K562 (cell line): ENCODE data around the gene ARID5B. TPM values are rescaled to one million over a fixed set of nuclear protein-coding genes. Genes with fewer than 3 reads are reported as not detected.

Experiments used
- ATAC-seq: fragments of 200-7000 bp; cut with Tn5 transposase; 3 replicates; pipeline ENCODE4 v1.9.1; 2020; ENCODE audit warnings: moderate library complexity
- BruUV-seq: library from RNA; stranded (reverse); fragments of 400-500 nt; replicated peaks from 2 replicates; lab custom pipeline; 2021; lab: Mats Ljungman, UMichigan
- CTCF ChIA-PET: fragments of 300-600 bp; formaldehyde crosslinking; extraction: SDS; loops from one replicate; lab custom pipeline; 2021; ENCODE audit warnings: low intra/inter-chr PET ratio; lab: Yijun Ruan, JAX
- POLR2A ChIA-PET: fragments of 300-600, 350-650 bp; sonication (Branson Sonifier 250); formaldehyde crosslinking; extraction: SDS; loops from one replicate; lab custom pipeline; 2021; ENCODE audit warnings: antibody characterized with exemption, inconsistent platforms; lab: Yijun Ruan, JAX
- DNase-seq, 4 experiments: peaks; one replicate each; pipeline versions ENCODE4 v3.0.0 to v3.0.0-alpha.2; 2011 to 2018; ENCODE audit warnings: low spot score in 3 of 4, mixed read lengths in 3 of 4; ENCODE audit errors: extremely low read depth in 1 of 4
- FAIRE-seq: peaks from 2 replicates; lab custom pipeline; 2011; peaks lifted over from hg19 to GRCh38; lab: Jason Lieb, UNC
- H2AFZ ChIP-seq: 2 replicates; pipeline ENCODE4 v1.6.0; 2011; ENCODE audit warnings: low read depth, low read length, control low read depth, inconsistent platforms
- H3K27ac ChIP-seq: fragments of 200-600 bp; 3 replicates; pipeline ENCODE4 v1.8.0; 2011; ENCODE audit warnings: low read depth, mild to moderate bottlenecking, control low read depth, inconsistent platforms, low read length, moderate library complexity, mixed read lengths; ENCODE audit errors: extremely low read depth
- H3K27me3 ChIP-seq, 2 experiments: fragments of 300-600 bp in 1 of 2; 2 replicates in 1 of 2; 3 replicates in 1 of 2; pipeline versions ENCODE4 v1.6.0 to v1.8.0; 2011; ENCODE audit warnings: inconsistent platforms in 2 of 2, low read length in 2 of 2, mild to moderate bottlenecking in 1 of 2, mixed read lengths in 1 of 2, moderate library complexity in 1 of 2; ENCODE audit not compliant: control insufficient read depth in 2 of 2, insufficient read depth in 2 of 2
- H3K36me3 ChIP-seq: fragments of 300-600 bp; 3 replicates; pipeline ENCODE4 v1.8.0; 2011; ENCODE audit warnings: mild to moderate bottlenecking, low read length, inconsistent platforms; ENCODE audit not compliant: control insufficient read depth, insufficient read depth
- H3K4me1 ChIP-seq, 2 experiments: fragments of 200-600 bp in 1 of 2; replicated peaks in 1 of 2; 2 replicates in 1 of 2; 3 replicates in 1 of 2; pipeline versions ENCODE4 v1.5.1 to v1.8.0; 2011; ENCODE audit warnings: inconsistent platforms in 2 of 2, low read length in 2 of 2, mild to moderate bottlenecking in 1 of 2, mixed read lengths in 1 of 2, moderate library complexity in 1 of 2; ENCODE audit not compliant: control insufficient read depth in 2 of 2, insufficient read depth in 2 of 2
- H3K4me2 ChIP-seq: 2 replicates; pipeline ENCODE4 v1.6.1; 2011; ENCODE audit warnings: low read length, control low read depth, inconsistent platforms, mixed read lengths; ENCODE audit not compliant: insufficient read depth
- H3K4me3 ChIP-seq: fragments of 200-600 bp; sonication (generic), shearing (Covaris generic); 2 replicates; pipeline ENCODE4 v1.5.1; 2016; ENCODE audit warnings: control low read depth, inconsistent platforms
- H3K79me2 ChIP-seq: fragments of 200-600 bp; 3 replicates; pipeline ENCODE4 v1.8.0; 2011; ENCODE audit warnings: low read length, inconsistent platforms; ENCODE audit not compliant: control insufficient read depth, insufficient read depth
- H3K9ac ChIP-seq, 2 experiments: 2 replicates each; pipeline versions ENCODE4 v1.6.0 to v1.6.1; 2011; ENCODE audit warnings: low read depth in 2 of 2, low read length in 2 of 2, control low read depth in 1 of 2, inconsistent platforms in 1 of 2, mild to moderate bottlenecking in 1 of 2, mixed read lengths in 1 of 2; ENCODE audit not compliant: insufficient read depth in 1 of 2
- H3K9me1 ChIP-seq: one replicate; pipeline ENCODE4 v1.6.0; 2011; ENCODE audit warnings: inconsistent platforms, mild to moderate bottlenecking, low read length, moderate library complexity; ENCODE audit not compliant: control insufficient read depth, insufficient read depth
- H3K9me3 ChIP-seq: replicated peaks from 2 replicates; pipeline ENCODE4 v1.5.1; 2011; ENCODE audit warnings: low read depth, low read length, inconsistent platforms; ENCODE audit not compliant: control insufficient read depth, insufficient read depth
- H4K20me1 ChIP-seq: replicated peaks from 2 replicates; pipeline ENCODE4 v1.6.1; 2011; ENCODE audit warnings: low read length, inconsistent platforms, mixed read lengths; ENCODE audit not compliant: control insufficient read depth, insufficient read depth
- ARID2 ChIP-seq: fragments of 450-650 bp; IDR thresholded peaks from 2 replicates; pipeline ENCODE4 v1.6.1; 2017; ENCODE audit warnings: antibody characterized with exemption, mild to moderate bottlenecking
- C11orf30 ChIP-seq: fragments of 450-650 bp; IDR thresholded peaks from 2 replicates; pipeline ENCODE4 v1.6.1; 2016; ENCODE audit warnings: low read depth, mild to moderate bottlenecking
- CSDE1 ChIP-seq, 2 experiments: fragments of 450-650 bp; IDR thresholded peaks; 2 replicates each; pipeline ENCODE4 v1.6.1; 2016; ENCODE audit warnings: mild to moderate bottlenecking in 1 of 2
- DACH1 ChIP-seq: fragments of 450-650 bp; IDR thresholded peaks from 2 replicates; pipeline ENCODE4 v1.6.1; 2018; ENCODE audit not compliant: partially characterized antibody
- FOXA3 ChIP-seq, 2 experiments: fragments of 450-650 bp in 1 of 2; sonication (generic) in 1 of 2; formaldehyde crosslinking; IDR thresholded peaks in 1 of 2; conservative IDR thresholded peaks in 1 of 2; 2 replicates each; pipeline versions ENCODE4 v1.4.0 to v1.8.0; 2020 to 2022; ENCODE audit warnings: mild to moderate bottlenecking in 2 of 2, missing genetic modification reagents in 1 of 2
- HNRNPH1 ChIP-seq: fragments of 200-400 bp; formaldehyde crosslinking; optimal IDR thresholded peaks from 2 replicates; pipeline ENCODE3; 2017; ENCODE audit warnings: low read depth, mild to moderate bottlenecking, low read length, moderate library complexity
- MAFF ChIP-seq: IDR thresholded peaks from 2 replicates; pipeline ENCODE4 v1.6.1; 2012; ENCODE audit warnings: low read length, improper control_type of control experiment
- MAFG ChIP-seq: fragments of 450-650 bp; conservative IDR thresholded peaks from 2 replicates; pipeline ENCODE4 v1.6.1; 2016; ENCODE audit warnings: missing genetic modification characterization, missing compliant biosample characterization
- MCM7 ChIP-seq, 2 experiments: fragments of 450-650 bp; IDR thresholded peaks; 2 replicates each; pipeline ENCODE4 v1.6.1; 2016 to 2018
- NFE2 ChIP-seq: IDR thresholded peaks from 2 replicates; pipeline ENCODE4 v1.6.1; 2014; ENCODE audit warnings: antibody characterized with exemption, low read depth
- NFE2L1 ChIP-seq: fragments of 450-650 bp; IDR thresholded peaks from 2 replicates; pipeline ENCODE4 v1.6.1; 2016; ENCODE audit warnings: missing genetic modification characterization, low read depth, mild to moderate bottlenecking, missing compliant biosample characterization, moderate library complexity, borderline replicate concordance
- SMARCB1 ChIP-seq: IDR thresholded peaks from 2 replicates; pipeline ENCODE4 v1.6.1; 2011; ENCODE audit warnings: improper control_type of control experiment, low read depth; ENCODE audit not compliant: insufficient read length
- U2AF1 ChIP-seq: fragments of 200-400 bp; formaldehyde crosslinking; optimal IDR thresholded peaks from 2 replicates; pipeline ENCODE3; 2017; ENCODE audit warnings: mild to moderate bottlenecking, low read depth, low read length, moderate library complexity
- ZNF316 ChIP-seq: fragments of 450-650 bp; IDR thresholded peaks from 2 replicates; pipeline ENCODE4 v1.6.1; 2016
- ZNF449 ChIP-seq: fragments of 250-450 bp; sonication (Bioruptor Pico); IDR thresholded peaks from 2 replicates; pipeline ENCODE4 v1.8.0; 2022; ENCODE audit warnings: moderate library complexity, mild to moderate bottlenecking, inconsistent platforms
- WGBS: fragments of 100-300 bp; shearing (Covaris generic); methylation state at CpG from one replicate; pipeline ENCODE4 v1.1.6; 2016; ENCODE audit warnings: low coverage, mixed read lengths; ENCODE audit not compliant: insufficient coverage; ENCODE audit errors: missing lambda C conversion rate; 5-methylcytosine and 5-hydroxymethylcytosine counted together
- in situ Hi-C: fragments of 300-500 bp; cut with MboI; formaldehyde crosslinking; loops from 4 replicates; pipeline ENCODE4 v1.15.0; 2018; ENCODE audit warnings: inconsistent platforms, mixed read lengths
- intact Hi-C: fragments of 100-400 bp; cut with micrococcal nuclease; formaldehyde crosslinking; loops from 2 replicates; pipeline ENCODE4 v1.14.2; 2022
- polyA plus RNA-seq, 8 experiments: library from polyadenylated mRNA; depleted of rRNA in 4 of 8; stranded (reverse) in 5 of 8; unstranded in 3 of 8; fragments of >200 nt; fragmentation: Nextera tagmentation in 2 of 8; fragmentation: Illumina TruSeq in 1 of 8; extraction: Ambion mirVana in 2 of 8; extraction: Trizol in 1 of 8; gene quantifications; 2 replicates each; pipeline versions ENCODE4 v1.2.1 to v1.2.3, GENCODE V29; 2011 to 2014; ENCODE audit warnings: inconsistent platforms in 1 of 8, missing spikeins in 1 of 8
- total RNA-seq, 7 experiments: library from RNA; depleted of rRNA in 6 of 7; stranded (reverse); fragments of >200 nt in 6 of 7; fragmentation: Illumina TruSeq in 2 of 7; extraction: Trizol in 2 of 7; gene quantifications; 2 replicates each; pipeline versions ENCODE4 v1.2.1 to v1.2.3, GENCODE V29; 2011 to 2021; ENCODE audit warnings: low replicate concordance in 1 of 7
- TF ChIP-seq, protein P1 (sequence below): sonication (generic); formaldehyde crosslinking; IDR thresholded peaks from 2 replicates; pipeline ENCODE4 v1.8.0; 2022; ENCODE audit warnings: mild to moderate bottlenecking, low read depth, missing genetic modification reagents
- TF ChIP-seq, protein P2 (sequence below): fragments of 450-650 bp; formaldehyde crosslinking; IDR thresholded peaks from 2 replicates; pipeline ENCODE4 v1.4.0; 2020; ENCODE audit warnings: mild to moderate bottlenecking, mixed read lengths

Gene ARID5B
- total and polyA plus RNA-seq, 9 of the 15 experiments (the other 6 are each of a cell fraction or from before 2014, with no cell fraction given): 0.48 to 1.6 (median 0.80) TPM

- H3K4me3 ChIP-seq: no peak overlapping the region
- DNase-seq (no peak), ATAC-seq (no peak), FAIRE-seq (no peak)
- H3K9ac ChIP-seq: no peak overlapping the region
- H3K79me2 ChIP-seq: no peaks in the 10 kb centered on the region
- no peaks in the 10 kb centered on the region for H3K27me3 ChIP-seq
- H3K9me3 ChIP-seq: no peaks in the 10 kb centered on the region
- H3K9me1 ChIP-seq: no peaks in the 10 kb centered on the region
- no peak overlapping the region for H3K27ac ChIP-seq
- in situ Hi-C loops: no loop called here
- H3K4me2 ChIP-seq: no peak overlapping the region
- no TSS peak for BruUV-seq
- no peaks in the 10 kb centered on the region for H3K36me3 ChIP-seq
- CTCF ChIA-PET: no interaction called here
- POLR2A ChIA-PET: no interaction called here
- no peak overlapping the region for H2AFZ ChIP-seq
- H3K4me1 ChIP-seq: no peaks in the 10 kb centered on the region
- no peaks in the 10 kb centered on the region for H4K20me1 ChIP-seq
- intact Hi-C loops: no loop called here
- WGBS: 68% methylated on average over 6 of the region's 6 CpGs
- TF ChIP-seq ARID2: no peak
- TF ChIP-seq NFE2: peak; percentile 86
- TF ChIP-seq HNRNPH1: no peak
- TF ChIP-seq, protein P1, sequence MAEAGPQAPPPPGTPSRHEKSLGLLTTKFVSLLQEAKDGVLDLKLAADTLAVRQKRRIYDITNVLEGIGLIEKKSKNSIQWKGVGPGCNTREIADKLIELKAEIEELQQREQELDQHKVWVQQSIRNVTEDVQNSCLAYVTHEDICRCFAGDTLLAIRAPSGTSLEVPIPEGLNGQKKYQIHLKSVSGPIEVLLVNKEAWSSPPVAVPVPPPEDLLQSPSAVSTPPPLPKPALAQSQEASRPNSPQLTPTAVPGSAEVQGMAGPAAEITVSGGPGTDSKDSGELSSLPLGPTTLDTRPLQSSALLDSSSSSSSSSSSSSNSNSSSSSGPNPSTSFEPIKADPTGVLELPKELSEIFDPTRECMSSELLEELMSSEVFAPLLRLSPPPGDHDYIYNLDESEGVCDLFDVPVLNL (CRISPR knock-in tag): no peak
- no peak for TF ChIP-seq U2AF1
- TF ChIP-seq, protein P2, sequence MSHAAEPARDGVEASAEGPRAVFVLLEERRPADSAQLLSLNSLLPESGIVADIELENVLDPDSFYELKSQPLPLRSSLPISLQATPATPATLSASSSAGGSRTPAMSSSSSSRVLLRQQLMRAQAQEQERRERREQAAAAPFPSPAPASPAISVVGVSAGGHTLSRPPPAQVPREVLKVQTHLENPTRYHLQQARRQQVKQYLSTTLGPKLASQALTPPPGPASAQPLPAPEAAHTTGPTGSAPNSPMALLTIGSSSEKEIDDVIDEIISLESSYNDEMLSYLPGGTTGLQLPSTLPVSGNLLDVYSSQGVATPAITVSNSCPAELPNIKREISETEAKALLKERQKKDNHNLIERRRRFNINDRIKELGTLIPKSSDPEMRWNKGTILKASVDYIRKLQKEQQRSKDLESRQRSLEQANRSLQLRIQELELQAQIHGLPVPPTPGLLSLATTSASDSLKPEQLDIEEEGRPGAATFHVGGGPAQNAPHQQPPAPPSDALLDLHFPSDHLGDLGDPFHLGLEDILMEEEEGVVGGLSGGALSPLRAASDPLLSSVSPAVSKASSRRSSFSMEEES (CRISPR knock-in tag): peak; percentile 68
- TF ChIP-seq ZNF449 (CRISPR knock-in tag): no peak
- peak; percentile 91 for TF ChIP-seq DACH1
- peak; percentile 65 for TF ChIP-seq MAFG (tag)
- TF ChIP-seq FOXA3 (CRISPR knock-in tag; conservative IDR thresholded peaks at IDR 0.05 in 1 of 2, IDR thresholded peaks at IDR 0.05 in 1 of 2): no peak
- TF ChIP-seq MCM7 (IDR thresholded peaks at IDR 0.05): peak in 1 of 2 experiments; percentile 84; a peak in 2 of 4 replicates
- TF ChIP-seq CSDE1 (IDR thresholded peaks at IDR 0.05): no peak
- peak; percentile 48; the same call in 1 of the 2 replicates for TF ChIP-seq NFE2L1 (tag)
- TF ChIP-seq MAFF: peak; percentile 57
- no peak for TF ChIP-seq SMARCB1
- peak; percentile 73 for TF ChIP-seq C11orf30
- TF ChIP-seq ZNF316: peak; percentile 78
Measured at GRCh38 chr10:61931620-61932332, 30.3 kb downstream of the ARID5B start.
